ENCODE results near the gene ALG14.
"Not testable (repeated sequence)": the region's sequence is repeated elsewhere in the genome, so short reads cannot be mapped to it uniquely, and the experiment has no call there.

The ALG14 gene, protein sequence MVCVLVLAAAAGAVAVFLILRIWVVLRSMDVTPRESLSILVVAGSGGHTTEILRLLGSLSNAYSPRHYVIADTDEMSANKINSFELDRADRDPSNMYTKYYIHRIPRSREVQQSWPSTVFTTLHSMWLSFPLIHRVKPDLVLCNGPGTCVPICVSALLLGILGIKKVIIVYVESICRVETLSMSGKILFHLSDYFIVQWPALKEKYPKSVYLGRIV

DNA sequence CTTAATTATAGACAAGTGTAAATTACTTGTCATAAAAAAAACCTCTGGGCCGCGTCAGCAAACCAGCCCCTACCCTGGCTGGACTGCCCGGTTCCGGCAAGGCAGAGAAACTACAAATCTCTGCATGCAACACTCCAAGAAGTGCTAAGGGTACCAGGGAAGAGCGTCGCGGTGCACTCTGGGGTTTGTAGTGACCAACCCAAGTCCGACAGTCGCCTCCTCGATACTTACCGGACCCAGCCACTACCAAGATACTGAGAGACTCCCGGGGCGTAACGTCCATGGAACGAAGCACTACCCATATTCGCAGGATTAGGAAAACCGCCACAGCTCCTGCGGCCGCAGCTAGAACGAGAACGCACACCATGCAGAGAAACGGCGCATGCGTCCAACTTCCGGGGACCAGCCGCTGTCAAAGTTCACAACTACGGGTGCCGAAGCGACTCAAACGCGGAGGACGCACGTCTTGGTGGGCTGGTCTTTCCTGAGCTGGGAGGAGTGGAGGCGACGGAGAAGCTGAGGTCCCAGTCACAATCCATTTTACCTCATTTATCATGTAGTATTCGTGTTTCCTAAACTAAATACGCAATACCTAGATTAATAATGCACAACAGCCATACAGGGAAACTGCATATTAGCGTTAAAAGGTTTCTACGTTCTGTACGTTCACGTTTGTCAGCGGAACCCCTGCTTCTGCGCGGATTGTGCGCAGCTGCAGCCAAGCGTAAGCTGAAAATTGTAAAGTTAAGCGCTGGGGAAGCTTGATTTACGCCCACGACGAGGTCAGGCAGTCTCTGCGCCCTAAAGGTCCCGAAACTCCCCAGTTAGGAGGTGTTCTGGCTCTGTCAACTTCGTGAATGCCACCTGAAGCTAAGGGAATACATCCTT, at the start of gene ALG14:
Gene ALG14, minus strand, starts transcription at position 420 of the 888 bp plus-strand sequence. Its CDS starts 53 bp downstream, at position 367.
- DNase-seq (ENCODE audit: low spot score): peak; percentile 96

DNA sequence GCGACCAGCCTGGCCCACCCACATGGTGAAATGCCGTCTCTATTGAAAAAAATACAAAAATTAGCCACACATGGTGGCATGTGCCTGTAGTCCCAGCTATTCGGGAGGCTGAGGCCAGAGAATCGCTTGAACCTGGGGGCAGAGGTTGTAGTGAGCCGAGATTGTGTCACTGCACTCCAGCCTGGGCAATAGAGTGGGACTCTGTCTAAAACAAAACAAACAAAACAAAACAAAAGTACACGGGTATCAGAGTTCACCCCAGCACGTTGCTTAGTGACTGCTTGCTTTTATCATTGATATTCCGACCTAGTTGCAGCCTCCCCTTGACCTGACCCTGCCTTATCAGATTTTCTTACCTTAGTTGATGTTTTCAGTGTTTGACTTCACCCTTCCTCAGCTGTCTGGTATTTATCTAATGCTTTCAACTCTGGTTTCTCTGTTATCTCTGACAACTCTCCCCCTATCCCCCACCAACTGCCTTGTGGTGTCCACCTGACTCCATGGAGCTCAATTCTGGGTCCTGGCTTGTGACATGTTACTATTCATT, 49.5 kb upstream of the ALG14 start:
- no peak for DNase-seq (ENCODE audit: low spot score)

DNA sequence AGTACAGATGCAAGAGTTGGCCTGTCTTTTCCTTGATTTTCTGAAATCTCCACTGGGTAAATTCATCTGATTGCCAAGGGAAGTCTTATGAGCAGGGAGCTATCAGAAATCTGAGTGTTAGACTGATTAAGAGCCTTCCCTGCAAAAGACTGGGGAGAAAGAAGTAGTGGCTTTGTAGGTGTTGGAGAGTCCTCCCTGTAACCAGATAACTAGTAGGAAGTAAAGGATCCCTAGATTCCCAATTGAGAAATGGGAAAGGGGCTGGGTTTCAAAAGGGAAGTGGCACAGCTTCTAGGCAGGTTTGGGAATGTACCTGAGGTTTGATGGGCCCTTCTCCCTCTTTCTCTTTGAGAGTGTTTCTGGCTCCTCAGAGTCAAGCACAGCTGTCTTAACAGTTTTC, 46.5 kb upstream of the ALG14 start:
- DNase-seq (ENCODE audit: low spot score): no peak

DNA sequence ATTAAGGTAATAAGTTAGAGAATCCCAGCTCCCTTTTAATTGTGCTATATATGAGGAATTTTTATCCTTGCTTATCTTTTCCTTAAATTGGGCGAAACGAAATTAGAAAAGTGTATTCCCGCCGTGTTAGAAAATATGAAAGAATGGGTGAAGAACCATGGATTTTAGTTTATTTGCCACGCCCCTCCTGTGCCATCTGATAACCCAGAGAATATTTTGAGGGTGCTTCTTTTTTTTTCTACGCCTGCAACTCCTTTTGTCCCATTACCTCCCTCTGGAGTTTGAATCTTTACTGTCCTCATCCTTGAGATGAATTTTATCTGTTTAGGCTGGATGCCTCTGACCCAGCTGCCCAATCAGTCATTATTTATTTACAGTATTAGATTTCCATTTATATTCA, 46.0 kb upstream of the ALG14 start:
- DNase-seq (ENCODE audit: low spot score): no peak

DNA sequence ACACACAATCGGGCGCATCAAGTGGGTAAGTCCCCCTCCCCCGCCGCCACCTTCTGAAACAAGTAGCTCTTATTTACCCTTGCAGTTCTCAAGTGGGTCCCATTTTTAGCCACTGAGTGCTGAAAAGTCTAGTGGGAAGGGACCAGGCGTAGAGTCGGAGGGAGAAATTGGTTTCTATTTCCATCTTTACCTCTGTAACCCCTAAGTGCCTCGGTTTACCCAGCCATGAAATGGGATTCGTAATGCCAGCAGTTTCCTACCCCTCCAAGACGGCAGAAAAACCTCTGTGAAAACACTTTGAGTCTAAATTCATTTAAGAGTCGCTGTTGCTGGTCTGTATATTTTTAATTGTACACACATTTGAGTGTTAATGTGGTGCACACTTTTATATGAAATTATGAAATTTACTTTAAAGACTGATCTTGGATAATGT, 45.3 kb upstream of the ALG14 start:
- no peak for DNase-seq (ENCODE audit: low spot score)

DNA sequence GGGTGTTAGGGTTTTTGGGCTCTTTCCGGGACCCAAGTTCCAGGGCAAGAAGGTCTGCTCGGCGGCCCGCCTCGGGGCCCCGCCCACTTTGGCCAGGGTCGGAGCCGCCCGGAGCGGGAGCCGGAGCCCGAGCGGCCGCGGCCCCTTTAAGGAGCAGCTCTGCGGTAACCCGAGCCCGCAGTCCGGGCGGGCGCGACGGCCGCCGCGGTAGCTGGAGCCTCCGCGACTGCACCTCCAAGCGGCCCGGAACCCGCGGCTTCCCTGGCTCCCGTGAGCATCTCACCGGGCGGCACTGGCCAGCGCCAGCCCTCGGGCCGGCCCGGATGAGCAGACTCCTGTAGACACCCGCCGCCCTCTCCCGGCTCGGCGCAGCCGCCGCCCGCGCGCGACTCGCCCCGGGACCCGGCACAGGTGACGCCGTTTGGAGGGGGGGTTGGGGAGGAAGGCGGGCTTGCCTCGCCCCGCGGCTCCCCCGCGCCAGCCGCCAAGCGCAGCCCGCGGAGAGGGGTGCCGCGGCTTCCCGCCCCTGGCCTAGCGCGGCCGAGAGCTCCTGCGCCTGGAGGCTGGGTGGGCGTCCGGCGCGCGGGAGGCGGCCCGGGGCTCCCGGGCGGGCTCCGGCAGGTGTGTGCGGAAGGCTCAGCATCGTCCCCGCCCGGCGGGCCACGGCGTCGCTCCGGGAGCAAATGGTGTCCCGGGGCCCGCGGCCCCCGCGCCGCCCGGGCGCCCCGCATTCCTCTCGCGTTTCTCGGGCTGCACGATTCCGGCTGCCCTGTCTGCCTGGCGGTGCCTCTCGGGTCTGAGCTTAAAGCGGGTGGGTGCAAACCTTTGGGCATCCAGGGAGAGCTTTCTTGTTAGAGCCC, 44.7 kb upstream of the ALG14 start, which contains the start of gene TLCD4:
Gene TLCD4, plus strand, starts transcription at position 149 of the 860 bp plus-strand sequence. CDS start 26,547 bp downstream, outside the sequence.
- peak; percentile 82 for DNase-seq (ENCODE audit: low spot score)

DNA sequence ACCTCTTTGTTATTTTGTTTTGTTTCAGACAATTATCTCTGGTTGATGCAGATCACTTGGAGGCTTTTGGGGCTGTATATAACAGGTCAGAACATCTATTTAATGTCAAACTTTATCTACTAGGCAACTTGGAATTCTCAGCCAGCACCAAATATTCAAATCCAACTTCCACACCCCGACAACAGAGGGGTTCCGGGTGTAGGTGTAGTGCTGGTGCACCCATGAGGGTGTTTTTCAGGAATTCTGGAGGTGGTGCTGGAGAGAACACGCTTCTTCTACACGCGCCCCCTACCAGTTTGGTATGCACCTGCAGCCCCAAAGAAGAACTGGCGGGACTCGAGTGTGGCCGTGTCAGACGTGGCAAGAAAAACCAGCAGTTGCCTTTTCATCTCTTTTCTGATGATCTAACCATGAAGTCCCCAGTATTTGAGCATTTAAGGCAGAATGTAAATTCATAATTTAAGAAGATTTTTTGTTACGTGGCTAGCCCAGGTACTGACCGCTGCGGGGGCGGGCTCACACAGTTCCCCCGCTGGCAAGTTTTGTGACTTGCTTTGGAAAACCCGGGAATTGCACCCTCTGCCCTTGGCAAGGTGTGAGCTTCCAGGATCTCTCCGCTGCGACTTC, 43.9 kb upstream of the ALG14 start:
- peak; percentile 39 for DNase-seq (ENCODE audit: low spot score)

DNA sequence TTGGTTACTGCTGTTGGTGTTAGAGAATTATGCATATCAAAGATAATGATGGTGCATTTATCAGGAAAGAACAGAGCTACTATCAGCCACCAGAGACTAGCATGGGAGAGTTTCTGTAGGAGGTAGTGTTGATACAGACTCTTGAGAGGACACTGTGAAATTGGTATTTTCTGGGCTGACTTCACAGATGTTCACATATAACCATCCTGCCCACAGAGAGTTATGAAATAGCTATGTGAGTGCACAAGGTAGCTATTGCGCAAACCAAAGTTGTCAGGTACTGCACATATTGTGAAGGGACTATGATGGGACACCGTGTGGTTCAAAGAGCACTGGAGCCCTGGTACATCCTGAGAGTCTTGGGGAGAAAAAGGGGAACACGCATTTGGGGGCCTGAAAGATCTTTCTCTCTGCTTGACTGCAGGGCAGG, 43.0 kb upstream of the ALG14 start:
- no peak for DNase-seq (ENCODE audit: low spot score)

DNA sequence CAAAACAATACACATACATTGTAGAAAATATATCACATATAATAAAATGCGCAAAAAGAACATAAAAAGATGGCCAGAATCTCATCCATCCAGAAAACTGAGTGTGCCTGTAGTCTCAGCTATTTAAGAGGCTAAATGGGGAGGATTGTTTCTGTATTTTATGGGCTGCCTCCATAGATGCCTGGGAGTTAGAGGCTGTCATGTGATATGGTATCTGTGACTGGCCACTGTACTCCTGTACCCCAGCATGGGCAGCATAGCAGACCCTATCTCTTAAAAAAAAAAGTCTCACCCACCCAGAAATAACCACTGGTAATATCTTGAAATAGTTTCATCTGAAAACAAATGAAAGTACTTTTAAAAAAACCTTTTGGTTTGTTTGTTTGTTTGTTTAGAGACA, 40.9 kb upstream of the ALG14 start:
- no peak for DNase-seq (ENCODE audit: low spot score)

DNA sequence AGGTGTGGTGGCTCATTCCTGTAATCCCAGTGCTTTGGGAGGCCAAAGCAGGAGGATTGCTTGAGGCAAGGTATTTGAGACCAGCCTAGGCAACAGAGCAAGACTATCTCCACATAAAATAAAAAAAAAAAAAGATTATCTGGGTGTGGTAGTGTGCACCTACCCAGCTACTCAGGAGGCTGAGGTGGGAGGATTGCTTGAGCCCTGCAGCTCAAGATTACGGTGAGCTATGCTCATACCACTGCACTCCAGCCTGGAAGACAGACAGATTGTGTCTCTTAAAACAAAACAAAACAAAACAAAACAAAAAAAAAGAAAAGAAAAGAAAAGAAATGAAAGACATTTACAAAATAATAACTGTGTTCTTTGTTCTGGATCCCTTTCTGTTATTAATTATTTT, 38.3 kb upstream of the ALG14 start:
- DNase-seq (ENCODE audit: low spot score): no peak

DNA sequence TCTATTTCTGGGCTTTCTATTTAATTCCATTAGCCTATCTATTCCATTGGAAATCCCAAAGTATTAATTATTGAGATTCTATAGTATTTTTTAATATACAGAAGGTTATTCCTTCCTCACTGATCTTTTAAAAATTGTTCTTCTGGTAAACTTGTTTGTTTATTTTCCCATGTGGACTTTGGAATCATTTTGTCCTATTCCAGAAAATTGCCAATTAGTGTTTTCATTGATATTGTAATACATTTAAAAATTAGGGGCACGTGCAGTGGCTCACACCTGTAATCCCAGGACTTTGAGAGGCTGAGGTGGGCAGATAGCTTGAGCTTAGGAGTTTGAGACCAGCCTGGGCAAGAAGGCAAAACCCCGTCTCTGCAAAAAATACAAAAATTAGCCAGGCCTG, 36.0 kb upstream of the ALG14 start:
- no peak for DNase-seq (ENCODE audit: low spot score)

DNA sequence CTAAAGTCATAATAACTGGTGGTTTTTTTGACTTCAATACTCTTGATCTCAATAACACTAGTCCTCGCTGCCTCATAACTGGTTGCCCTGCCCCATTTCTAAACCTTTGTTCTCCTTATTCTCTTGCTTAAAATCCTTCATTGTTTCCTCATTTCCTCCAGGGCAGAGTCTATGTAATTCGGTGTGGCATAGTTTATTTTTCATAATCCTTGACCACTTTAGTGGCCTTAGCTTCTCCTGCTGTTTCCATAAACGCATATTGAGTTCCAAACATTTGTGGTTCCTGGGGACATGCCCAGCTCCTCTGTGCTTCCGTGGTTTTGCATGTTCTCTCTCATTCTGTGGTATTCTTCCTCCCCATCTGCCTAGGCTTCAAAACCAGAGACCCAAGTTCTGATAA, 25.4 kb upstream of the ALG14 start:
- DNase-seq (ENCODE audit: low spot score): peak; percentile 15

DNA sequence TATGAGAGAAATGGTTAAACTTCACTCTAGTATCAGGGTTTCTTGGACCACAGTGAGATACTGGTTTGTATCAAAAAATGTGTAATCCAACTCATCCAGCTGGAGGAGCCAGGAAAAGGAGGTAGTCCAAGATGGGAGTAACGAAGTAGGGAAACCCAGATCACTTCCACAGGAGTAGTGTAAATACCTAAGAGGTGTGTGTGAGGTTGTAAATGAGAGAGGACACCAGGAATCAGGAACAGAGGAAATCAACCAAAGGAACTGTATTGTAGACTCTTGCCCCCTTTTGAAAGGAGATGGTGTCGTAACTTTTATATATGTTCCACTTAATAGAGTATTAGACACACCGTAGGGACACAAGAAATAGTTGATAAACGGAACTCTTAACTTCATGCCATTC, 24.7 kb upstream of the ALG14 start:
- no peak for DNase-seq (ENCODE audit: low spot score)

DNA sequence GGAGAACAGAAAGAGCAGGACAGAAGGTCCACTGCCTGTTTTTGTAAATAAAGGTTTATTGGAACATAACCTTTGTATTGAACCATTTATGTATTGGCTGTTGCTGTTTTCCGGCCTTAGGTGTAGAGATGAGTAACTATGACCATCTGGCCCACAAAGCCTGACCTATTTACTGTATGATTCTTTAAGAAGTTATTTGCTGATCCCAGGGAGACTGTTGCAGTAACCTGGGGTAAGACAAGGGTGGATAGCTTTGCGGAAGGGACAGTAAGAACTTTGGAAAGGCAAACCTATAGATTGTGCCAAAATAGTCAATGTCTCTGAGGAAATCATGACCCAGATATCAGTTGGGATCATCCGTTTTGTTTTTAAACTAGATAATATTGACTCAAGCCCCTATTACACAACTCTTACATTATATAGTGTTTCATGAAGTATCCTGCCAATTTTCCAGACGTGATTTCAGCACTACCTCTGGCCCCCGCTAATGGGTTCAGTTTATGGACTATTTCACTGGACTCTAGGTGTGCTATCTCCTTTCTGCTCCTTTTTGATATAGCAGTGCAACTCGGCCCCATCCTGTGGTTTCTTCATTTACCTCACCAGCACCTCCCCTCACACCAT, 23.6 kb upstream of the ALG14 start:
- DNase-seq (ENCODE audit: low spot score): no peak

DNA sequence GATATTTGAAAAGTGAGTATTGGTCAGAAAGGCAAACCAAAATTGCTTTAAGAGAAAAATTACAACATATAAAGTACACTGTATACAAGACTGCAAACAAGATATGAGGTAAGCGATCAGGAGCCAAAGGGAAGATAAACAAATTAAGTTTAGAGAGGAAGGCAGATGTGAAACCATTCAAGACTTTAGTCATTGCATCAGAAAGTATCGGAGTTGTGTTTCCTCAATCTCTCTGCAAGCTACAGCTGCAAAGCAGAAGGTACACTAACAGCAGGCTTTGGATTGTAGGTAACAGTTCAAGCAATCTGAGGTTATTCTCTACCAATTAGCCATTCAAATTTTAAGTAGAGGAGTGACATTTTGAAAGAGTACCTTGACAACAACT, 23.1 kb upstream of the ALG14 start:
- no peak for DNase-seq (ENCODE audit: low spot score)

DNA sequence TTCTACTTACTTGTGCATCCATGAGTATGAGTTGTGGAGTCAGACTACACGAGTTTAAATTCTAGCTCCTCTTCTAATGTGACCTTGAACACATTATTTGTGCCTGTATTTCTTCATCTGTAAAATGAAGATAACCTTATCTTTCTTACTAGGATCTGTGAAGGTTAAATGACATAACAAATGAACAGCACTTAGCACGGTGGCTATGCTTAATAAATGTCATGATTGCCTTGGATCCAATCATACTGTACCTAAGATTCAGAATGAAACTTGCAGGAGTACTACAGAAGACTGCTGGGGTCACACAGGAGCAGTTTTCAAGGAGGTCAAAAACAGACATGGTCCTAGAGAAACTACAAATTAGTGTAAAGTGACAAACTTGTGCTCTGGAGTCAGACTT, 22.2 kb upstream of the ALG14 start:
- DNase-seq (ENCODE audit: low spot score): no peak

DNA sequence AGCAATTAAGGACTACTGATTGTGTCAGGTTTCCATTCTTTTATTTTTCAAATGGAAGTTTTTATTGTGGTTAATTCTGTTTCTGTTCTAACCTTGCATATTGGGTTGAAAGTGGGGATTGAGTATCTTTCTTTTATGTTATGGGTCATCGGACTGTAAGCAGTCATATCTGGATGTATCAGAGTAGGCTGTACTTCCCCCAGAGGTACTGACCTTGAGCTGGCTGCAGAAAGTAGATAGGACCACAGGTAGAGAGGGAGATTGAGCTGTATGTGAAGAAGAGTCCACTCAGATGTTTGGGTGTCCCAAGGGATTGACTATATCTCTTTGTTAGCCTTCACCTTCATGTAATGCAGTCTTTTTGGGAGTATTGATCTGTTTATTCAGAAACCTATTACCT, 20.5 kb upstream of the ALG14 start:
- no peak for DNase-seq (ENCODE audit: low spot score)

DNA sequence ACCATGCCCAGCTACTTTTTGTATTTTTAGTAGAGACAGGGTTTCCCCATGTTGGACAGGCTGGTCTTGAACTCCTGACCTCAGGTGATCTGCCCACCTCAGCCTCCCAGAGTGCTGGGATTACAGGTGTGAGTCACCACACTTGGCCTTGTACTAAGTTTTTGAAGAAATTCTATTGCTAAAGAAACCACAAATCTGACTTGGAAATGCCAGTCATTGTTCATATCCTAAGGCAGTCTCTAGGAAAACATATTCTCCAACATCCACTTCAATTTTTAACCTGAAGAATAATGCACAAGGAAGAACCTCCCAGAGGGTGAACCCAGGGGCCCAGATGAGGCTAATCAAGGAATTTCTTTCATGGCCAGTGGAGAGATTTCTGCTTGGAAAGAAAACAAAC, 20.1 kb upstream of the ALG14 start:
- not testable (repeated sequence) for DNase-seq (ENCODE audit: low spot score)

DNA sequence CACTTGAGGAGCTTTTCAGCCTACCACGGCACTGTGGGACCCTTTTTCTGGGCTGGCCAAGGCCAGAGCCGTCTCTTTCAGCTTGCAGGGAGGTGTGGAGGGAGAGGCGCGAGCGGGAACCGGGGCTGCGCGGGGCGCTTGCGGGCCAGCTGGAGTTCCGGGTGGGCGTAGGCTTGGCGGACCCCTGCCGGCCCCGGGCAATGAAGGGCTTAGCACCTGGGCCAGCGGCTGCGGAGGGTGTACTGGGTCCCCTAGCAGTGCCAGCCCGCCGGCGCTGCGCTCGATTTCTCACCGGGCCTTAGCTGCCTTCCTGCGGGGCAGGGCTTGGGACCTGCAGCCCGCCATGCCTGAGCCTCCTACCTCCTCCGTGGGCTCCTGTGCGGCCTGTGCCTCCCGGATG, 18.5 kb upstream of the ALG14 start:
- not testable (repeated sequence) for DNase-seq (ENCODE audit: low spot score)

DNA sequence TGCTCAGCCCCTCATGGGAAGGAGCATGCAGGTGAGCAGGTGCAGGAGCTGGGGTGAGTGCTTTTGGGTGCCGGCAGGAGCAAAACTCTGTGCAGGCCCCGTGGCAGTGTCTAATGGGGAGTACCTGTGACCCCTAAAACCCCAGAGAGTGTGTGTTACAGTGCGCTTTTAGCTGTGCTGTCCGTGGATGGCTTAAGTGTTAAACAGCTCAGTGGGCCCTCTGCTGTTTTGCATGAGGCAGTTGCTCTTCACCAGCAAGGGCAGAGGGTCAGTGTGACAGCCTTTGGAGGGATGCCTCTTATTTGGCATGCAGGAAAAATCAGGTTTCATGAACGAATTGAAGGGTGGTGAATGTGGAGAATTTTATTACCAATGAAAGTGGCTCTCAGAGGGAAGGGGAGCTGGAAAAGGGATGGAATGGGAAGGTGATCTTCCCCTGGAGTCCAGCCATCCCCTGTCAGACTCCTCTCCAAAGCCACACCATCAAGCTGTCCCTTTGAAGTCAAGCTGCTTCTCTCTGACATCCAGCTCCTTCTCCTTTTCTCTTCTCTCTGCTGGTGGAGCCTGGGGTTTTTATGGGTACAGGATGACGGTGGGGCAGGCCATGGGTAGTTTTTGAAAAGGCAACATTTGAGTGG, 17.0 kb upstream of the ALG14 start:
- no peak for DNase-seq (ENCODE audit: low spot score)

DNA sequence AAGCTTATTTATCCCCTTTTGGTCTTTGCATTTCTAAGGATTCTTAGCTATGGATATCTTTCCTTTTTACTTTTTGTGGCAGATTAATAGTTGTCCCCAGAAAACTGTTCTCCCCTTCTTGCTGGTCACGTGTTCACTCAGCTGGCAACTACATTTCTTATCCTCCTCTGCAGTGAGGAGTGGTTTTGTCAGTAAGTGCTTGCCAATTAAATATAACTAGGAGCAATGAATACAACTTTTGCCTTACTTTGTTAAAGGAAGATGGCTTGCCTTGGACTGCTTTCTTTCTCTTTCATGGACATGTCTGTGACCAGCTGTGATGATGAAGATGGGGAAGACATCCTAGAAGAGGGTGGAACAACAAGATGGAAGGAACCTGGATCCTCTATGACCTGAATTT, 15.6 kb upstream of the ALG14 start:
- no peak for DNase-seq (ENCODE audit: low spot score)
